Keratinocyte (primary cell): ENCODE results near the gene LRRC39.

Experiments used
- CTCF ChIP-seq, 3 experiments: IDR thresholded peaks in 1 of 3; conservative IDR thresholded peaks in 1 of 3; optimal IDR thresholded peaks in 1 of 3; 2 replicates in 2 of 3; 3 replicates in 1 of 3; pipeline versions ENCODE3 to v1.5.1; 2011; ENCODE audit warnings: low read length in 3 of 3, mild to moderate bottlenecking in 3 of 3, moderate library complexity in 2 of 3, control low read depth in 1 of 3, inconsistent platforms in 1 of 3; ENCODE audit not compliant: insufficient read depth in 2 of 3; ENCODE audit errors: extremely low read depth in 1 of 3
- EZH2 ChIP-seq: IDR thresholded peaks from one replicate; pipeline ENCODE4 v1.6.1; 2012; ENCODE audit warnings: inconsistent platforms, mild to moderate bottlenecking, low read length, moderate library complexity

- no peak for TF ChIP-seq EZH2
- no peak for TF ChIP-seq CTCF (optimal IDR thresholded peaks at IDR 0.05 in 1 of 3, IDR thresholded peaks at IDR 0.05 in 1 of 3, conservative IDR thresholded peaks at IDR 0.05 in 1 of 3; ENCODE audit: extremely low read depth in 1 of 3, insufficient read depth in 2 of 3, low read length in 3 of 3)
These were observed 37.0 kb upstream of the LRRC39 start for GRCh38 chr1:100215101-100215500.
